Fibroblast of skin of back (primary cell): ENCODE data around the gene MALRD1.
"Not testable (repeated sequence)": the region's sequence is repeated elsewhere in the genome, so short reads cannot be mapped to it uniquely, and the experiment has no call there.

Source experiments
- DNase-seq: peaks from one replicate; pipeline ENCODE4 v3.0.0-alpha.2; 2013

The MALRD1 gene

DNA sequence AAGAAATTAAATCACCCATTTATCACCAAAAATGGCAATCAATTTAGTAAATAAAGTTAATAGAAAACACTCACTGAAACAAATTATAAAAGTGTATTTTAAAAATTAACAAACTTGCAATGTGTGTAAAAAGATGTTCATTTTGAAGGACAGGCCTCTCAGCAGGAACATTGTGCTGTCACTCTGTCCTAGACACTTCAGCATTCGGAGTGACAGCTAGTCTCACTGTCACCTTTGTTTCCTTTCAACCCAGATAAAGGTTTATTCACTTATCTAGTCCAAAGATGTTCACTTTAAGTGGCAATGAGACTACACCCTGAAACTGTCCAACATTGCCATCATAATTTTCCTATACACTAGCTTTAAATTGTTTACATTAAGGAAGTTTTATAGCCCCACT, 675.7 kb downstream of the MALRD1 start:
- no peak for DNase-seq

DNA sequence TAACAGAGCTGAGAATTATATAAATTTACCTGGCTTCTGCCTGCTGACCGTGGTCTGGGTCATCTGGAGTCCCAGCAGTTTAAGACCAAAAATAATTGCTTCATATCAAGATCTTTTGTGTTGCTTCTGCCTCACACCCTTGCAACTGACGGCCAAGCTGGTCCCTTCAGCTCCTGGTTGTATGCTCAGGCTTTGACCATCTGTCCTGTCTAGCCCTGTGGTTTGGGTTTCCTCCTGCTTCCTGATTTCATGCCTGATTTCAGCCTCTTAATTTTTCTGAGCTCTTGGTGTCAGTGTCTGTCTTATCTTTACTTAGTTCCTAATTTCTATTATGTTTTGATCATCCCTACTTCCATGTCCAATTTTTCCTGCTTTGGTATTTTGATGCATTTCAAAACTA, 679.8 kb downstream of the MALRD1 start:
- no peak for DNase-seq

DNA sequence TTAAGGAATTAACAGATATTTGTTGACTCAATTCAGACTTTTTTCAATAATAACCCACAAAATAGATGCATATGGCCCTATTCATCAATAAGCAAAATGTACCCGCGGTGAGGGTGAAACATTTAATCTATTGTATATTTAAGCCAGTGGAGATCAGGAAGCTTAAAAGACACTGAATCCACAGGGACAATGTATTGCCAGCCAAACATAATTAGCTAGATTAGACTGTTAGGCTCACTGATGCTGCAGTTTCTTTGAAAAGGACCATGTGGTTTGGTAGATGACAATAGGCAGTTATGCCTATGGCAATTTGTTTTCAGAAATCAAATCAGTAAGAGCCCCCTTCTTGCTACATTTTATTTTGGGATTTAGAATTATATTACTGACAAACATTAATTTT, 680.4 kb downstream of the MALRD1 start:
- no peak for DNase-seq

DNA sequence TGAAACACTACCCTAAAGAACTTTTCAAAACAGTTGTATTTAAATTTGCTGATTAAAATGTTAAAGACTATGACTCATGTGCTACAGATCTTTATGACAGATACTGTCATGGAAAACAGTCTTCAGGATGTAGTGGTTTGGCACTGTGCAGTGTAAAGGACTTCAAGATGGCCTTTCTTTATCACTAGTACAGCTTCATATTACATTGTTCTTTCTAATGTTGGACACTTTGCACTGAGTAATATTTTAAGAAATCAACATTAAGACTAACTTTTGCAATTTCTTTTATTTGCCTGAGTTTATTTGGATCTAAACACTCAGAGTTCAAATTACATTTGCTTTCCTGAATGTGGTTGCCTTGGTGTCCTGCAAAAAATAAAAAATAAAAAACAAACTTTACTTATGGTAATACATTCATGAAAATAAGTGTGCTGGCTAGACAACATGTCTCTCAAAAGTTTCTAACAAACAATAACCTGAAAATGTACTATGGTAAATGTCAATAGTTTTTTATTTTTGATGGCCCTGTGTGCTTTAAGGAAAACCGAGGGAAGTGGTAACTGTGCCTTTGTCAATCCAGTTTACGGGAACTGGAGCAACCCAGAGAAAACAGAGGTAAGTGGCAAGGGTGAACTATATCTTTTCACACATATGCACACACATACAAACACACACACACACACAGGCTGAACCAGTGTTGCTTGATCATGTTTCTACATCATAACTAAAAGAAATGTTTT, 681.7 kb downstream of the MALRD1 start:
- peak; percentile 67 for DNase-seq

GRCh38 chr10:19730907-19731217, 682.3 kb downstream of the MALRD1 start:
- peak; percentile 28 for DNase-seq

GRCh38 chr10:19731560-19731959, 683.0 kb downstream of the MALRD1 start:
- no peak for DNase-seq

DNA sequence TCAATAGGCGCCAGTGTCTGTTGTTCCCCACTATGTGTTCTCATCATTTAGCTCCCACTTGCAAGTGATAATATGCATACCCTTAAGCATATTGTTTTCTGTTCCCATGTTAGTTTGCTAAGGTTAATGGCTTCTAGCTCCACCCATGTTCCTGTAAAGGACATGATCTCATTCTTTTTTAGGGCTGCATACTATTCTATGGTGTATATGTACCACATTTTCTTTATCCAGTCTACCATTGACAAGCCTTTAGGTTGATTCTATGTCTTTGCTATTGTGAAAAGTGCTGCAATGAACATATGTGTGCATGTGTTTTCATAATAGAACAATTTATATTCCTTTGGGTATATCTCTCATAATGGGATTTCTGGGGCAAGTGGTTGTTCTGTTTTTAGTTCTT, 689.8 kb downstream of the MALRD1 start:
- DNase-seq: no peak

DNA sequence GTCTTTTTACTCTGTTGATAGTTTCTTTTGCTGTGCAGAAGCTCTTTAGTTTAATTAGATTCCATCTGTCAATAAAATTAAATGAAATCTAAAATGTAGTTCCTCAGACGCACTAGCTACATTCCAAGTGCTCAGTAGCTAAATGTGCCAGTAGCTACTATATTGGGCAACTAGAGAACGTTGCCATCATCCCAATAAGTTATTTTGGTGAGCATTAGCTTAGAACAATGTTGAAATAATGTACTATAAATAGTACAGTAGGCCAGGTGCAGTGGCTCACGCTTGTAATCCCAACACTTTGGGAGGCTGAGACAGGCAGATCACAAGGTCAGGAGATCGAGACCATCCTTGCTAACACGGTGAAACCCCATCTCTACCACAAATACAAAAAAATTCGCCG, 690.6 kb downstream of the MALRD1 start:
- DNase-seq: not testable (repeated sequence)

DNA sequence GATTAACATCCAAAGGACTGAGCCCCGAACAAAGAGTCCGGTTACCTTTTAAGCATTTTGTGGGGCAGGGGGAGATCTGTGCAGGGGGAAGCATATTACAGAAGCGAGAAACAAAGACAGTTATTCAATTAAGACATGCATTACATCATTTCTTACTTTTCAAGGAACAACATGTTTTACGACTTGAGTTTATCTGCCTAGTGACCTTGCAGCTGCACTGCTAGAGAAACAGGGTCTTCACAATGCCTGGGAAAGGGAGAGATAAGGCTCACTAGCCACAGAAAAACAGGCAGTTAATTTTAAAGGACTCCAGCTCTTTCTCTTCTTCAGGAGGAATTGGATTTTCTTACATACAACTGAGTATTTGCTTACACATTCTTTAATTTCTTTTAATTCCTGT, 693.5 kb downstream of the MALRD1 start:
- not testable (repeated sequence) for DNase-seq

DNA sequence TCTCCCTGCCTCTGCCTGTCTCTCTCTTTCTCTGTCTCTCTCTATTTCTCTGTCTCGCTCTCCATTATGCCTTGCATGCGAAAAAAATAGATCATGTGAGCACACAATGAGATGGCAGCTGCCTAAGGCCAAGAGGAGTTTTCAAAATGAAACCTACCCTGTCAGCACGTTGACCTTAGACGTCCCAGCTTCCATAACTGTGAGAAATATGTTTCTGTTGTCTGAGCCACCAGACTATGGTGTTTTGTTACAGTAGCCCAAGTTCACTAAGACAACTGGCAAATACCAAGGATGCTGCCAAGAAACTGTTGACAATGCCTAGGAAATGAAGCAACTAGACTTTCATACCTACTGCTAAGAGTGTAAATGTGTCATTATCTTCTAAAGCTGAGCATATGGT, 697.1 kb downstream of the MALRD1 start:
- peak; percentile 20 for DNase-seq

DNA sequence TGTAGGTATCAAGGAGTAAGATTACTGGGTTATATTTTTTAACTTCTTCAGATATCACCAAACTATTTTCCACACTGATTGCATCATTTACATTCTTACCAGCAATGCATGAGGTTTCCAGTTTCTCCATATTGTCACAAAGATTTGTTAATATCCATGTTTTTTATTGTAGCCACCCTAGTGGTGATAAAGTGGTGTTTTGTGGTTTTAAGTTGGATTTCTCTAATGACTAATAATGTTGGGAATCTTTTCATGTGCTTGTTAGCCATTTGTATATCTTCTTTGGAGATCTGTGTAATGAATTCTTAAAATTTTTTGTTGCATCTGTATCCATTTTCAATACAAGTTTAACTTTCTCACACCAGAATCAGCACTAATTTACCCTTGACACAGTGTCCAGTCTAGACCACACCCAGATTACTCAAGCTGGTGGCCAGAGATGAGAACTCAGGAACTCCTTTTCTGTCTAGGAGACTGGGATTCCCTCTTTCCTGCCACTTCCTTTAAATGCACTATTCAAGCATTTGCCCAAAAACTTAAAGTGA, 700.7 kb downstream of the MALRD1 start:
- peak; percentile 84 for DNase-seq

DNA sequence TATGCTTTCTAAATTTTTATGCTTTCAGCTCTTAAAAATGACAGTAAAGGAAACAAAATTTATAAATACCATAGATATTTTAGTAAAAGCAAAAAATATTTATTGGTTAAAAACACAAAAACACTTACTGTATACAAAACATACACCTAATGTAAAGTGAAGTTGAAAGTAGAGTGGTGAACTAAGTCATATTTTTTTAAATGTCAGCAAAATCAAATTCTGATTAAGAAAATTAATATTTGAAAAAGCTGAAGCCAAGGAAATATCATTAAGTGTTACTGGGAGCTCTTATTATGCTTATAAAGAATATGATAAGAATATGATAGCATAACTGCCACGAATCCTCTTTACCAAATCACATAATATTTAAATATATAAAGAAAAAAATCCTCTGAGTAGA, 702.4 kb downstream of the MALRD1 start:
- DNase-seq: no peak

GRCh38 chr10:19756919-19757318, 708.3 kb downstream of the MALRD1 start:
- DNase-seq: no peak

DNA sequence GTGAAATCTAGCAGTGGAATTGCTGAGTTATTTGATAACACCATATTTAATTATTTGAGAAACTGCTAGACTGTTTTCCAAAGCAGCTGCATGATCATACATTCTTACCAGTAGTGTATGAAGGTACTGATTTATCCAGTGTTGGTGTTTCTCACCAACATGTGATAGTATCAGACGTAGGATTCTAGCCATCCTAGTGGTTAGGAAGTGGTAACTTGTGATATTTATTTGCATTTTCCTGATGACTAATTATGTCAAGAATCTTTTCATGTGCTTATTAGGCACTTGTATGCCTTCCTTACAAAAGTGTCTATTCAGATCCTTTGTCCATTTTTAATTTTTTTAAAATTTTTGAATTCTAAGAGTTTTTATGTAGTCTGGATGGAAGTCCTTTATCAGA, 713.4 kb downstream of the MALRD1 start:
- DNase-seq: peak; percentile 5

- no peak for DNase-seq
Observed at GRCh38 chr10:19764111-19764510, 715.5 kb downstream of the MALRD1 start.

DNA sequence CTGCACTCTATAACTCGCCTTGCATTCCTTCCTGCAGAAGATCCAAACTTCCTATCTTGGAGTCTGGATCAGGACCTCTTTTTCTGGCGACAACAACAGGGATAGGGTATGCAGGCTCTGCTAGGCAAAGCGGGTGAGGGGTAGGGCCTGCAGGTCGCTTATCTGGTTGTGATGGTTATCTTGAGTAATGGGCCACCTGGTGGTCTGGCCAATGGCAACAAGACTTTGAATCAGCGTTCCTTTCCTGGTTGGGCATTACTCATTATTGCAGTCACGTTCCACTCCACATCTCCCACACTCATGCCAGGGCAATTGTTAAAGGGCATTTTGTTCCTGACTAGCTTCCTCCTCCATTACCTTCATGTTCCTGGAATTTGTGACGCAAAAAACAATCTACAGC, 719.3 kb downstream of the MALRD1 start:
- no peak for DNase-seq

DNA sequence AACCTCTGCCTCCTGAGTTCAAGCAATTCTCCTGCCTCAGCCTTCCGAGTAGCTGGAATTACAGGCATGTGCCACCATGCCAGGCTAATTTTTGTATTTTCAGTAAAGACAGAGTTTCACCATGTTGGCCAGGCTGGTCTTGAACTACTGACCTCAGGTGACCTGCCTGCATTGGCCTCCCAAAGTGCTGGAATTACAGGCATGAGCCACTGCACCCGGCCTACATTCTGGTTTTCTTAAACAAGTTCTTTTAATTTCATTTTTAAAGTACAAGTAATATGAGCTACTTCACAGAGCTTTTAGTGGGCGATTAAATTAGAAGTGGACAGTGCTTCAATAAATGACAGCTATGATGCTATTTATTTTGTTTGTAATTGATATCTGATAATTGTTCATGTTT, 721.2 kb downstream of the MALRD1 start:
- DNase-seq: not testable (repeated sequence)

DNA sequence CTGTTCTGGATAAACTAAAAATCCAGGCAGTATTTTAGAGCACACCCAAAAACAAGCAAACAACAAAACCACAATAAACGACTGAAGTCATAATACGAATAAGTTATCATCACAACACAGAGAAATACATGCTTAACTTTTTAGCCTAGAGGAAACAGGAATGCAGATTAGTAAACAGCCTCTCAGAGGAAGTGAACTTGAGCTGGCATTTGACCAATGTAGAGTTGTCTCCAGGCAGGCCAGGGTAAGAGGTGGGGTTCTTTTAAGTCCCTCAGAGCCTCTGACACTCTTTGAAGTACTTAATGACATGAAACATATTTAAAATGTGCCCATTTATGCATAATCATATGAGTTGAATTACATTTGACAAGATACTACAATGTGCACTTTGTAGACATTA, 724.4 kb downstream of the MALRD1 start:
- DNase-seq: no peak

DNA sequence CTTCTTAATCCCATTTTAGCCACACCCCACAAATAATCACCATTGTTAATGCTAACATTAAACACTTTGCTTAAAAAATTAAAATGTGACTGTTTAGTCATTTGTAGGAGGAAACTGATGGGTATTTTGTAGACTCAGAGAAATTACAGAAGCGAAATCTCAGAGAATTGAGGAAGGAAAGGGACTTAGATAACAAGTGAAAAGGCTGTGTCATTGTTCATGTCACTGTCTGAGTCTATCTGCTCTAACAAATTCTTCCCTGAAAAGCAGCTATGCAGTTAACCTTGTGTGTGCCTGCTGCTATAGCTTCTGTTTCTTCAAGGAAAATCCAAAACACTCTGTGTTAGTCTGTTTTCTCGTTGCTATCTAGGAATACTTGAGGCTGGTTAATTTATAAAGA, 726.7 kb downstream of the MALRD1 start:
- no peak for DNase-seq

GRCh38 chr10:19777806-19778205, 729.2 kb downstream of the MALRD1 start:
- DNase-seq: no peak

GRCh38 chr10:19778996-19779395, 730.4 kb downstream of the MALRD1 start:
- DNase-seq: no peak

DNA sequence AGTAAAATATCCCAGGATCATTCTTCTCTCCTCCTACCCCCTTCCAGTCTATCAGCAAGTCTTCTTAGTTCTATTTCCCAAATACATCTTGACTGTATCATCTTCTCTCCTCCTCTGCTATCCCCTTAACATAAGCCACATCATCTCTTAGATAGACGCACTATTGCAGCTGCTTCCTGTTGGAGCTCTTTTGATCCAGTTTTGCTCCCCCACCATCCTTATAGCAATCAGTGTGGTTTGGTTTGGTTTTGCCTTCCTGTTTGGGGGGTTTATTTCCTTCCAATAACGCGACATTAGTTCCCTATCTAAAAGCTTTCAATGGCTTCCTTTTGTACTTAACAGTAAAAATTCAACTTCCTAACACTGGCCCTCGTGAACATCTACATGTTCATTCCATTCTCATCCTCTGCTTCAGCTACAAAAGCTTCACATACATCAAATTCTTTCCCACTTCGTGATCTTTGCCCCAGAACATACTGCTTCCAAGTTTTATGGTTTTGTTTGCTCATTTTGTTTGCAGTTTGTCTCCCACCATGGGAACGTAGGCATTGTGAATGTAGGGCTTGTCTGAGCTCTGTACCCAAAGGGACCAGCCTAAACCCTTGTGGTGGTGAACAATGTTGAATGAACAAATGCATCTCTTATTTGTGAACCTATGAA, 734.0 kb downstream of the MALRD1 start:
- no peak for DNase-seq

GRCh38 chr10:19783721-19784120, 735.1 kb downstream of the MALRD1 start:
- no peak for DNase-seq
